Heart right ventricle (tissue), 16 donors: ENCODE results near the gene S100A13. TPM values are rescaled to one million over a fixed set of nuclear protein-coding genes. Genes with fewer than 3 reads are reported as not detected.
A peak's percentile ranks its signal among the peaks of the same experiment; 100 is the strongest.

Source experiments
- ATAC-seq, 8 donors: fragments of 200-7000 bp; cut with Tn5 transposase; one replicate each; pipeline ENCODE4 v1.9.1; 2020; ENCODE audit warnings: mild to moderate bottlenecking in 8 of 8, moderate library complexity in 8 of 8, moderate number of reproducible peaks in 1 of 8
- DNase-seq, 2 donors: peaks; one replicate each; pipeline ENCODE4 v3.0.0-alpha.2; 2020
- H3K27ac ChIP-seq, 10 donors: fragments of 200-600 bp; sonication (generic) in 2 of 10; one replicate each; pipeline versions ENCODE4 v1.5.0 to v1.8.0; 2020 to 2022; ENCODE audit warnings: mild to moderate bottlenecking in 3 of 10
- H3K27me3 ChIP-seq, 7 donors: fragments of 200-600 bp; one replicate each; pipeline ENCODE4 v1.8.0; 2021 to 2022; ENCODE audit warnings: mild to moderate bottlenecking in 2 of 7
- H3K36me3 ChIP-seq, 9 donors: fragments of 200-600 bp; sonication (generic) in 1 of 9; one replicate each; pipeline versions ENCODE4 v1.5.0 to v1.8.0; 2020 to 2022; ENCODE audit warnings: mild to moderate bottlenecking in 2 of 9
- H3K4me1 ChIP-seq, 9 donors: fragments of 200-600 bp; sonication (generic) in 1 of 9; one replicate each; pipeline versions ENCODE4 v1.5.0 to v1.8.0; 2020 to 2022; ENCODE audit warnings: mild to moderate bottlenecking in 4 of 9
- H3K4me3 ChIP-seq, 10 donors: fragments of 200-600 bp; sonication (generic) in 2 of 10; one replicate each; pipeline versions ENCODE4 v1.5.0 to v1.8.0; 2020 to 2022; ENCODE audit warnings: mild to moderate bottlenecking in 7 of 10, moderate library complexity in 2 of 10
- H3K9me3 ChIP-seq, 11 donors: fragments of 200-600 bp in 10 of 11; sonication (generic) in 2 of 11; one replicate each; pipeline versions ENCODE4 v1.5.0 to v1.8.0; 2013 to 2022; ENCODE audit warnings: mild to moderate bottlenecking in 2 of 11, control low read depth in 1 of 11, moderate library complexity in 1 of 11
- WGBS, 2 donors: extraction: QIAGEN DNeasy Blood & Tissue Kit; methylation state at CpG; one replicate each; pipeline ENCODE4 v1.1.7; 2013; ENCODE audit warnings: inconsistent platforms in 1 of 2; 5-methylcytosine and 5-hydroxymethylcytosine counted together
- intact Hi-C, 10 donors: fragments of 100-400 bp; cut with DNase I; formaldehyde crosslinking; loops; one replicate each; pipeline versions ENCODE4 v1.11.1 to v1.14.2; 2022
- polyA plus RNA-seq, 2 donors: library from polyadenylated mRNA; stranded (reverse); fragments of 200-250 nt; gene quantifications; one replicate each; pipeline ENCODE4 v1.2.3, GENCODE V29; 2013
- total RNA-seq, 10 donors: library from RNA; stranded (reverse); fragmentation: NEBNext Ultra II Directional in 3 of 10; extraction: Animal tissue kit (Norgen Biotek cat#: 25700) in 3 of 10; gene quantifications; one replicate each; pipeline versions ENCODE4 v1.2.1 to v1.2.4, GENCODE V29; 2021 to 2023
- TF ChIP-seq, protein P1 (sequence below), 9 donors: fragments of 200-600 bp; sonication (generic) in 2 of 9; IDR thresholded peaks; one replicate each; pipeline versions ENCODE4 v1.5.0 to v1.8.0; 2021 to 2022; ENCODE audit warnings: antibody characterized with exemption in 9 of 9, mild to moderate bottlenecking in 5 of 9, moderate library complexity in 1 of 9
- donor health status: Arrhythmogenic right ventricular cardiomyopathy.
- donor health status: ischemic (EF 13 %, LVEDD 7.1; RV severe dilation, severe dysfunction).
- donor health status: healthy with polysubstance abuse.
- donor health status: DM: no; HTN: yes; CAD: no.
- donor health status: DM: no; HTN: no; CAD: no.
- donor health status: ischemic (EF 25% LVEDD 6.9; RV normal size, moderate dysfunction).
- donor health status: ischemic (EF 25% LVEDD 5.7; RV mildly dilated, moderate dysfunction).
- donor health status: healthy.
- donor health status: DM: yes; HTN: yes; CAD: no.
- donor health status: Ischemic cardiomyopathy.
- donor health status: ischemic (EF 35%, LVEDD 5.7; RV mildly dilated, moderate dysfunction).
- donor health status: nonischemic (EF 11% LVEDD 7.7; RV severe dilation, severe dysfunction).
- donor health status: DM: yes; HTN: yes; CAD: no.
- donor health status: PGD.
- donor health status: ischemic (EF 29% LVEDD 5.4; RV normal size, mild dysfunction).
- donor health status: nonischemic (EF 23%, LVEDD 6.1; RV moderate dilation, normal function).

Gene S100A13
- total and polyA plus RNA-seq, 12 donors: 101 to 335 (median 134) TPM

DNA sequence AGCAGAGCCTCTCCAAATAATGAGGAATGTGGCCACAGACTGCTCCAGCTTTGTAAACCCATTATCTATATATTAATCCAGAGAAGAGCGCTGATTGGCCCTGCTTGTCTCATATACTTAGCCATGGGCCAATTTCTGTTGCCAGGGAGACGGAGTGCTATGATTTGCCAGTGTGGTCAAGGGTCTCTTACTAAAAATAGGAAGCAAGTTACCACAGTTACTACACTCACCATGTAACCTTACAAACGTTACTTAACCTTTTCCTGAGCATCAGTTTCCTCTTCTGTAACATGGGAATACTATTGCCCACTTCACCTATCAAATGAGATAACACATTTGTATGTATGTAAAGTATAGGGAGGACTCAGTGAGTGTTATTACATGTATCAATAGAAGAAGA lies 54.0 kb downstream of the S100A13 start:
- DNase-seq (no peak), ATAC-seq (no peak)
- Histone ChIP-seq H3K4me1 (peaks cover under 1 to 28% (median 11%) of the 10 kb centered on the region in 9 donors), H3K27ac (peak overlapping the region in 7 of 10 donors; percentile 18 to 78 (median 45)), H3K27me3 (no peaks in the 10 kb centered on the region), H3K9me3 (no peaks in the 10 kb centered on the region), H3K36me3 (no peaks in the 10 kb centered on the region), H3K4me3 (no peak overlapping the region)
- intact Hi-C loops: loop anchor here in 9 of 10 donors (2.0 to 10.0 kb wide), 10 partner anchors 34 to 221 kb away; partner anchors contain the start of genes S100A14 (in 4 of the 9), ILF2 (in 1 of the 9), NPR1 (in 1 of the 9) and SNAPIN (in 1 of the 9)
- TF ChIP-seq, protein P1, sequence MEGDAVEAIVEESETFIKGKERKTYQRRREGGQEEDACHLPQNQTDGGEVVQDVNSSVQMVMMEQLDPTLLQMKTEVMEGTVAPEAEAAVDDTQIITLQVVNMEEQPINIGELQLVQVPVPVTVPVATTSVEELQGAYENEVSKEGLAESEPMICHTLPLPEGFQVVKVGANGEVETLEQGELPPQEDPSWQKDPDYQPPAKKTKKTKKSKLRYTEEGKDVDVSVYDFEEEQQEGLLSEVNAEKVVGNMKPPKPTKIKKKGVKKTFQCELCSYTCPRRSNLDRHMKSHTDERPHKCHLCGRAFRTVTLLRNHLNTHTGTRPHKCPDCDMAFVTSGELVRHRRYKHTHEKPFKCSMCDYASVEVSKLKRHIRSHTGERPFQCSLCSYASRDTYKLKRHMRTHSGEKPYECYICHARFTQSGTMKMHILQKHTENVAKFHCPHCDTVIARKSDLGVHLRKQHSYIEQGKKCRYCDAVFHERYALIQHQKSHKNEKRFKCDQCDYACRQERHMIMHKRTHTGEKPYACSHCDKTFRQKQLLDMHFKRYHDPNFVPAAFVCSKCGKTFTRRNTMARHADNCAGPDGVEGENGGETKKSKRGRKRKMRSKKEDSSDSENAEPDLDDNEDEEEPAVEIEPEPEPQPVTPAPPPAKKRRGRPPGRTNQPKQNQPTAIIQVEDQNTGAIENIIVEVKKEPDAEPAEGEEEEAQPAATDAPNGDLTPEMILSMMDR (IDR thresholded peaks at IDR 0.05): no peak
- 79 to 80% methylated on average over 3 of the region's 3 CpGs for WGBS, 2 donors

DNA sequence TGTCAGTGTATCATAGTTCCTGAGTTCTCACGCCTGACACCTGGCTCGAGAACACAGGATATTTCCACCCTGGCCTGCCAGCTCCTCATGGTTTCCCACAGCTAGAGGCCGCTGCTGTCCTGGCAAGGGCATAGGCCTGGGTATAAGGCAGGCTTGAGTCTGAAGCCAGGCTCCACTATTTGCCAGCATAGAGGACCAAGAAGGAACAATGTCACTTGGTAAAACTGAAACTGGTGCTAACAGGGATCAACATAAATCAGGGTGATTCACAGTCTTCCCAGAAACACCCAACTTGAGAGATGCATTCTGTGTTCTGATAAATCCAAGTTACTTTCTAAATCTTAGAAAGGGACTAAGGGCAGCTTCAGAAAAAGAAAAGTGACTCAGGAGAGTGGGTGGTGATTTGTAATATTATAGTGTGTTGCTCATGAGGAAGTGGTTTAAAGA lies 54.7 kb downstream of the S100A13 start:
- Histone ChIP-seq H3K27ac (peak overlapping the region in 7 of 10 donors; percentile 18 to 78 (median 45)), H3K4me1 (peaks cover 5 to 35% (median 19%) of the 10 kb centered on the region in 9 donors), H3K4me3 (no peak overlapping the region), H3K36me3 (no peaks in the 10 kb centered on the region), H3K9me3 (no peaks in the 10 kb centered on the region), H3K27me3 (no peaks in the 10 kb centered on the region)
- intact Hi-C loops: loop anchor here in 9 of 10 donors (1.0 to 10.0 kb wide), 11 partner anchors 35 to 220 kb away; partner anchors contain the start of genes S100A14 (in 4 of the 9), ILF2 (in 1 of the 9), NPR1 (in 1 of the 9) and SNAPIN (in 1 of the 9)
- 15% methylated on average over 3 of the region's 3 CpGs for WGBS, 2 donors
- peak; percentile 87 to 92 (median 91) for ATAC-seq
- DNase-seq: peak; percentile 77 to 83
- TF ChIP-seq, protein P1 (IDR thresholded peaks at IDR 0.05): peak; percentile 67 to 93 (median 80)

DNA sequence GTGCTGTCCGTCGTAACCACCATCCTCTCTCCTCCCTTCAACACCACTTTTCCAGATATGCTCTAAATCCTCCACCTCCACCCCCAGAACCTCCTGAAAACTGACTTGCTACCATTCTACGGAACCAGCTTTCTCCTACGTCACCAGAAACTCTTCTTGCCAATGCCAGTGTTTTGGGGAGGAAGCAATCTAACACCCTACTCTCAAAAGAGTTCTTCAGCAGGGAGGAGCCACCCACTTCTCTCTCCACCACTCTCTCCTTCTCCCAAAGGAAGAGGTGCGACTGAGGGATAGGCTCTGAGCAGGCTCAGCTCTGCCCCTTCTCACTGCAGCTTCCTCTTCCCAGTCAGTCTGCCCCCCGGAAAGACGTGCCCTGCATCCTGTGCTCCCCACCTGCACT lies 55.6 kb downstream of the S100A13 start:
- ATAC-seq (no peak), DNase-seq (no peak)
- H3K36me3 ChIP-seq: no peaks in the 10 kb centered on the region
- H3K4me3 ChIP-seq: no peak overlapping the region
- no peaks in the 10 kb centered on the region for H3K27me3 ChIP-seq
- peaks cover 14 to 44% (median 28%) of the 10 kb centered on the region in 9 donors for H3K4me1 ChIP-seq
- no peaks in the 10 kb centered on the region for H3K9me3 ChIP-seq
- intact Hi-C loops: loop anchor here in 9 of 10 donors (1.0 to 10.0 kb wide), 11 partner anchors 36 to 219 kb away; partner anchors contain the start of genes S100A14 (in 4 of the 9), ILF2 (in 1 of the 9), NPR1 (in 1 of the 9) and SNAPIN (in 1 of the 9)
- WGBS, 2 donors: 66 to 76% methylated on average over 7 of the region's 7 CpGs
- TF ChIP-seq, protein P1 (IDR thresholded peaks at IDR 0.05): no peak
- H3K27ac ChIP-seq: peak overlapping the region in 3 of 10 donors; percentile 50 to 78 (median 55)

GRCh38 chr1:153570874-153571273 lies 56.4 kb downstream of the S100A13 start:
- H3K9me3 ChIP-seq: no peaks in the 10 kb centered on the region
- H3K27ac ChIP-seq: no peak overlapping the region
- ATAC-seq (no peak), DNase-seq (no peak)
- no peak overlapping the region for H3K4me3 ChIP-seq
- H3K36me3 ChIP-seq: no peaks in the 10 kb centered on the region
- intact Hi-C loops: loop anchor here in 8 of 10 donors (5.0 to 10.0 kb wide), 8 partner anchors 36 to 219 kb away; partner anchors contain the start of genes S100A14 (in 3 of the 8), ILF2 (in 1 of the 8), NPR1 (in 1 of the 8) and SNAPIN (in 1 of the 8)
- peaks cover 21 to 52% (median 34%) of the 10 kb centered on the region in 9 donors for H3K4me1 ChIP-seq
- WGBS, 2 donors: 93 to 95% methylated on average over 5 of the region's 5 CpGs
- TF ChIP-seq, protein P1 (IDR thresholded peaks at IDR 0.05): no peak
- H3K27me3 ChIP-seq: no peaks in the 10 kb centered on the region
